A673 (cell line): ENCODE measurements around the gene GALNT18. TPM values are rescaled to one million over a fixed set of nuclear protein-coding genes. Genes with fewer than 3 reads are reported as not detected.

Experiments used
- BruUV-seq: library from RNA; stranded (reverse); fragments of 400-500 nt; replicated peaks from 2 replicates; lab custom pipeline; 2021; lab: Mats Ljungman, UMichigan
- CTCF ChIA-PET: fragments of 300-600 bp; sonication (Branson Sonifier 250); formaldehyde crosslinking; loops from one replicate; lab custom pipeline; 2022; ENCODE audit warnings: antibody characterized with exemption; lab: Charles Lee
- POLR2A ChIA-PET: fragments of 300-600 bp; sonication (Branson Sonifier 250); formaldehyde crosslinking; loops from one replicate; lab custom pipeline; 2022; ENCODE audit warnings: antibody characterized with exemption; ENCODE audit not compliant: low non-redundant PET; lab: Charles Lee
- DNase-seq: peaks from one replicate; pipeline ENCODE4 v3.0.0-alpha.2; 2015; ENCODE audit warnings: low spot score
- H3K27ac ChIP-seq: fragments of 200-600 bp; sonication (generic); 2 replicates; pipeline ENCODE4 v1.5.1; 2016; ENCODE audit warnings: mixed run types, low read depth, mild to moderate bottlenecking, mixed read lengths, antibody characterized with exemption, low read length; ENCODE audit not compliant: poor library complexity, severe bottlenecking
- H3K27me3 ChIP-seq: fragments of 200-600 bp; sonication (generic); replicated peaks from 2 replicates; pipeline ENCODE4 v1.6.1; 2017; ENCODE audit warnings: mixed run types, low read depth, mild to moderate bottlenecking, mixed read lengths, antibody characterized with exemption, low read length; ENCODE audit not compliant: insufficient read depth, poor library complexity
- H3K36me3 ChIP-seq: fragments of 200-600 bp; sonication (generic); 2 replicates; pipeline ENCODE4 v1.6.1; 2016; ENCODE audit warnings: mixed run types, mild to moderate bottlenecking, mixed read lengths, antibody characterized with exemption, low read length; ENCODE audit not compliant: insufficient read depth, poor library complexity, severe bottlenecking
- H3K4me1 ChIP-seq: fragments of 200-600 bp; sonication (generic); 2 replicates; pipeline ENCODE4 v1.6.1; 2017; ENCODE audit warnings: mixed run types, mild to moderate bottlenecking, mixed read lengths, antibody characterized with exemption, low read length; ENCODE audit not compliant: insufficient read depth, poor library complexity, severe bottlenecking
- H3K4me3 ChIP-seq: fragments of 200-600 bp; sonication (generic); 2 replicates; pipeline ENCODE4 v1.5.1; 2016; ENCODE audit warnings: low read depth, mixed run types, mild to moderate bottlenecking, mixed read lengths, low read length; ENCODE audit not compliant: poor library complexity, severe bottlenecking
- H3K9me3 ChIP-seq: fragments of 200-600 bp; sonication (generic); 2 replicates; pipeline ENCODE4 v1.6.1; 2016; ENCODE audit warnings: mixed run types, low read depth, mild to moderate bottlenecking, mixed read lengths, antibody characterized with exemption, low read length; ENCODE audit not compliant: poor library complexity, severe bottlenecking
- EZH2 ChIP-seq: fragments of 200-600 bp; sonication (generic); IDR thresholded peaks from 2 replicates; pipeline ENCODE4 v1.6.1; 2017; ENCODE audit warnings: borderline replicate concordance, low read depth, mild to moderate bottlenecking, mixed read lengths, antibody characterized with exemption, low read length; ENCODE audit not compliant: poor library complexity, severe bottlenecking
- intact Hi-C: fragments of 100-400 bp; cut with micrococcal nuclease; formaldehyde crosslinking; loops from one replicate; pipeline ENCODE4 v1.10.0; 2022; ENCODE audit not compliant: unreplicated experiment
- total RNA-seq: library from RNA; stranded (reverse); gene quantifications from 2 replicates; pipeline ENCODE4 v1.2.3, GENCODE V29; 2021
- TF ChIP-seq, protein P1 (sequence below): fragments of 300-800, 200-600 bp; sonication (generic); conservative IDR thresholded peaks from 2 replicates; pipeline ENCODE4 v1.5.1; 2017; ENCODE audit warnings: low read depth, mild to moderate bottlenecking, antibody characterized with exemption, low read length, moderate library complexity, mixed read lengths

The GALNT18 gene
- total RNA-seq, 1 experiment from 2014 or later: 0.37 TPM

DNA sequence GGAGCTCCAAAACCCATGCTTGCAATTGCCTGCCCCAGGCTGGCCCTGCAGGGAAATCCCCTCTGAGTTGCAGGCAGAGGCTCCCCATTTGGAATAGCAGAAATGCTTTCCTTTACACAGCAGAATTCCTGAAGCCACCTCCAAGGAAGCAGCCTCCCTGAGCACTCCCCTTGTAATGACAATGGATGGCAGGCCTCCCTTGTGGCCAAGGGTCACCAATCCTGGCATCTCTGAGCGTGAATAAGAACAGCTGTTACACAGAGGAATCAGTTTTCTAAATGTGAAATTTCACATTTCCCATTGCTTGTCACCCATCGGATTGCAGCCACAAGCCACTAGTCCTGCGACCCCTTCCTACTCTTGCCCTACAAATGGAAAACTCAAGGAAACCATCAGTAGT is 107.6 kb downstream of the GALNT18 start:
- DNase-seq: no peak
- no peak for TF ChIP-seq EZH2
- TF ChIP-seq, protein P1, sequence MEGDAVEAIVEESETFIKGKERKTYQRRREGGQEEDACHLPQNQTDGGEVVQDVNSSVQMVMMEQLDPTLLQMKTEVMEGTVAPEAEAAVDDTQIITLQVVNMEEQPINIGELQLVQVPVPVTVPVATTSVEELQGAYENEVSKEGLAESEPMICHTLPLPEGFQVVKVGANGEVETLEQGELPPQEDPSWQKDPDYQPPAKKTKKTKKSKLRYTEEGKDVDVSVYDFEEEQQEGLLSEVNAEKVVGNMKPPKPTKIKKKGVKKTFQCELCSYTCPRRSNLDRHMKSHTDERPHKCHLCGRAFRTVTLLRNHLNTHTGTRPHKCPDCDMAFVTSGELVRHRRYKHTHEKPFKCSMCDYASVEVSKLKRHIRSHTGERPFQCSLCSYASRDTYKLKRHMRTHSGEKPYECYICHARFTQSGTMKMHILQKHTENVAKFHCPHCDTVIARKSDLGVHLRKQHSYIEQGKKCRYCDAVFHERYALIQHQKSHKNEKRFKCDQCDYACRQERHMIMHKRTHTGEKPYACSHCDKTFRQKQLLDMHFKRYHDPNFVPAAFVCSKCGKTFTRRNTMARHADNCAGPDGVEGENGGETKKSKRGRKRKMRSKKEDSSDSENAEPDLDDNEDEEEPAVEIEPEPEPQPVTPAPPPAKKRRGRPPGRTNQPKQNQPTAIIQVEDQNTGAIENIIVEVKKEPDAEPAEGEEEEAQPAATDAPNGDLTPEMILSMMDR: no peak
- POLR2A ChIA-PET: no interaction called here
- Histone ChIP-seq H3K27me3 (no peaks in the 10 kb centered on the region), H3K9me3 (no peaks in the 10 kb centered on the region), H3K27ac (no peak overlapping the region), H3K4me1 (no peaks in the 10 kb centered on the region), H3K36me3 (no peaks in the 10 kb centered on the region), H3K4me3 (no peak overlapping the region)
- no TSS peak for BruUV-seq
- CTCF ChIA-PET: no interaction called here
- intact Hi-C loops: no loop called here

DNA sequence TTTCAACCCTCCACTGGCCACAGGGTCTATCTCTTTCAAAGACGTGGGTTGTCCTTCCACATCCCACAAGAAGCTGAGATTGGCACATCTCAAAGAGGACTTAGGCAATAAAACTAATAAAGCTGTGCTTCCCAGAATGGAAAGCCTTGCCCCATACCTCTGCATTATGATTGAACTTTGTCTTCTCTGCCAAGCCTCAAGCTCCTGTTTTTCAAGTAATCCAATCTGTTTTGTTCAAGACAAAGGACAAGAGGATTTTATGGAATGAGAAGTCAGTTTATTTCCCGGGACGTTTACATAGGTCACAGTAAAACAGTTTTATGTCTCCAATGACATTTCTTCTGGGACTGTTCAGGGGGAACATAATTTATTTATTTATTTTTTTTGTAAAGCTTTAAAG is 108.4 kb downstream of the GALNT18 start:
- Histone ChIP-seq H3K4me3 (no peak overlapping the region), H3K27ac (no peak overlapping the region), H3K4me1 (no peaks in the 10 kb centered on the region), H3K9me3 (no peaks in the 10 kb centered on the region), H3K36me3 (no peaks in the 10 kb centered on the region), H3K27me3 (no peaks in the 10 kb centered on the region)
- POLR2A ChIA-PET: no interaction called here
- DNase-seq: no peak
- CTCF ChIA-PET: no interaction called here
- intact Hi-C loops: no loop called here
- no TSS peak for BruUV-seq
- TF ChIP-seq, protein P1: no peak
- TF ChIP-seq EZH2: no peak

DNA sequence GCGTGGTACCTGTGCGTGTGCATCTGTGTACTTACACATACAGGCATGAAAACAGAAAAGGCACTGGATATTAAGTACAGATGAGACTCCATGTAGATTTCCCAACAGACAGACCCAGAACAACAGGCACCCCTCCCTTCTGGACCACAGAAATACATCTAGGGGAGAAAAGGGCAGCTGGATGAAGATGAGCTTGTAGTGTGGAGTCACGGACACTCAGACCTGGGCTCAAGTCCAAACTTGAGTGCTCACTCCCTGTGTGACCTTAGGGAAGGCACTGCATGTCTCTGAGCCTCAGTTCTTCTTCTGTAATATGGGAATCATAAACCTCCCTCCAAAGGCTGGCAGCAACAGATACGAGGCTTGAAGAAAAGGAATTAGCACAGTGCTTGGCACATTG is 108.9 kb downstream of the GALNT18 start:
- ChIA-PET CTCF (no interaction called here), POLR2A (no interaction called here)
- no peaks in the 10 kb centered on the region for H3K36me3 ChIP-seq
- H3K27ac ChIP-seq: no peak overlapping the region
- no TSS peak for BruUV-seq
- H3K4me3 ChIP-seq: no peak overlapping the region
- intact Hi-C loops: no loop called here
- H3K27me3 ChIP-seq: no peaks in the 10 kb centered on the region
- H3K4me1 ChIP-seq: no peaks in the 10 kb centered on the region
- no peak for DNase-seq
- H3K9me3 ChIP-seq: no peaks in the 10 kb centered on the region
- TF ChIP-seq, protein P1: no peak
- TF ChIP-seq EZH2: no peak
